HUES6 (cell line): ENCODE data around the gene SLX4IP.

Experiments used
- H3K27ac ChIP-seq: 2 replicates; pipeline ENCODE4 v1.7.0; 2013; ENCODE audit warnings: low read depth, mild to moderate bottlenecking, low read length, inconsistent platforms
- H3K27me3 ChIP-seq: 2 replicates; pipeline ENCODE4 v1.6.1; 2013; ENCODE audit warnings: low read length; ENCODE audit not compliant: control insufficient read depth, insufficient read depth
- H3K36me3 ChIP-seq: 2 replicates; pipeline ENCODE4 v1.6.1; 2013; ENCODE audit warnings: low read length; ENCODE audit not compliant: control insufficient read depth, insufficient read depth
- H3K4me1 ChIP-seq: 2 replicates; pipeline ENCODE4 v1.6.1; 2013; ENCODE audit warnings: low read length; ENCODE audit not compliant: control insufficient read depth, insufficient read depth
- H3K4me3 ChIP-seq: 2 replicates; pipeline ENCODE4 v1.5.1; 2013; ENCODE audit warnings: low read depth, low read length
- H3K9ac ChIP-seq: one replicate; pipeline ENCODE4 v1.6.1; 2013; ENCODE audit warnings: mild to moderate bottlenecking, low read length
- H3K9me3 ChIP-seq: 2 replicates; pipeline ENCODE4 v1.6.1; 2013; ENCODE audit warnings: low read depth, low read length; ENCODE audit not compliant: control insufficient read depth, insufficient read depth

Gene SLX4IP

DNA sequence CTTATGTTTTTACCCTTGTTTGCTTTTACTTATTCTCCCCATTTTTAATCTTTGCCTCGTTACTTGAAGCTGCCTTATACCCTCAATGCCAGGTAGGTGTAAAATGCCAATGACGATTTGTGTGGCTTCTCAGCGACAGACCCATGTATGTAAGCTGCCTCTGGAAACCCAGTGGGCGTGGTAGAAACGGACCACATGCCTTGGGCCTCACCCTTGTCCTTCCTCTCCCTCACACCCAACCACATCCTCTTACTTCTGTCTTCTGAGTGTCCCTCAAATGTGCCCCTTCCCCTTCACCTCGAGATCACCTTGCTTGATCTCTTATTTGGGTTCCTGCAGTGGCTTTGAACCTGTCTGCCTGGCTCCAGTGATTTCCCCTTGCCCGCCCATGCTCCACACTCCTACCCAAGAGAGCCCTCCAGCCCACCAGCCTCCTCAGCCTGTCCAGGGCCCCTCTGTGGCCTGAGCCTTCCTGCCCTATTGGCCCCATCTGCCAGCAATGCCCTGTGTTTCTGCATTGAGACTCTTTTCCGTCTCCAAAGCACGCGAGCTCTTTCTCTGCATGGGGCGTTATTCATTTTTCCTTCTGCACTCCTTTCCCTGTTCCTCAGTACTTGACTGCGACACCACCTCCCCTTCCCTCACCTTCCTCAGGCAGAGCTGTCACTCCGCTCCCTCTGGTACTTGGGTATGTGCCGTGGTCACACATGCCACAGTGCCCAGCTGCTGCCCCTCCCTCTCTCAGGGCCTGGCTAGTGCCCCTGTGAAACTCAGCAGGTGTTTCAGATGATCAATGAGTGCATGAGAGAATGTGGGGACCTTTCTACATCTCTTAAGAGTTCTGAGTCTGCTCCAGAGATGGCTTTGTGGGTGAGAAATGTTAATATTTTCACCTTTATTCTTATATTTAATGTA is 115.4 kb downstream of the SLX4IP start:
- Histone ChIP-seq H3K9me3 (no peaks in the 10 kb centered on the region), H3K27me3 (no peaks in the 10 kb centered on the region), H3K27ac (no peak overlapping the region), H3K9ac (no peak overlapping the region), H3K4me3 (no peak overlapping the region), H3K36me3 (no peaks in the 10 kb centered on the region), H3K4me1 (peaks cover 38% of the 10 kb centered on the region)

DNA sequence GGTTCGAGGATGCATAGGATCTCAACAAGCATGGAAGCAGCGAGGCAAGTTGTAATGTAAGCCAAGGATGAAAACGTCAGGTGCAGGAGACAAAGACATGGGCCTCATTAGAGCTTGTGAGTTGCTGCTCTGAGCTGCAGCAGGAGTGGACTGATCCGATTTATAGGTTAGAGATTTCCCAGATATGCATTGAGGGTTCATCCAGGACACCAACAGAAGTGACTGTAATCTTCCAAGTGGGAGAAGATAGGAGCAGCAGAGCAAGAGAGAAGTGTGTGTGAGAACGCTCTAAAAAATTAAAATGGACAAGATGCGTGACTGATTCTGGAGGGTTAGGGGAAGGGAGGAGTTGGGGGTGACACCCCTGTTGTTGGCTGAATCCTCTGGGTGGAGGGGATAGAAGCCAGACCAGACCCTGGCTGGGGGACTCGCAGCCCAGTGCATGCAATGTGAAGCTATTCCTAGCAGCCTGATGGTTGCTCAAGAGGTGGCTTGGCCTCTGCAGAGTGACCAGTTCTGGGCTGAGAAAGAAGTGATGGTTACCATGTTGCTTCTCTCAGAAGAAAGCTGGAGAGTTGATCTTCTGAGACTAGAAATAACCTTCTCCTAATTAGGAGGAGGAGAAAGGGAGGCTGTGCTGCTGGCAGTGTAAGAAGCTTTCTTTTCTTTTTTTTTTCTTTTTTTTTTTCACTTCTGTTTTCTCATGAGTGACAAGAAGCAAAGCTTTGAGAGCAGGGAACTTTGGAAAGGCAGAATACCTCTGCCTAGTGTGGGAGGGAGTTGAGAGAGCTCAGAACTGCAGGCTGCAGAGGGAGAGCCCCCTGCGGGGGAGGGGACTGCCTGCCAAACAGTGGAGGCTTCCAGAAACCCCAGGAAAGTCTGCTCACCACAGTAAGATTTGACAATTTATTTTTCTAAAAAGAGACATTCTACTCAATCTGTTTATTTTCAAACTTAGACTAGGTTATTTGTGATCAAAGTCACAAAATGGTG is 116.9 kb downstream of the SLX4IP start:
- Histone ChIP-seq H3K9me3 (no peaks in the 10 kb centered on the region), H3K9ac (no peak overlapping the region), H3K36me3 (no peaks in the 10 kb centered on the region), H3K4me1 (peaks cover 44% of the 10 kb centered on the region), H3K27me3 (no peaks in the 10 kb centered on the region), H3K4me3 (no peak overlapping the region), H3K27ac (0 out of 2 replicates have a peak overlapping the region, but pooled peaks have one; percentile 22)

DNA sequence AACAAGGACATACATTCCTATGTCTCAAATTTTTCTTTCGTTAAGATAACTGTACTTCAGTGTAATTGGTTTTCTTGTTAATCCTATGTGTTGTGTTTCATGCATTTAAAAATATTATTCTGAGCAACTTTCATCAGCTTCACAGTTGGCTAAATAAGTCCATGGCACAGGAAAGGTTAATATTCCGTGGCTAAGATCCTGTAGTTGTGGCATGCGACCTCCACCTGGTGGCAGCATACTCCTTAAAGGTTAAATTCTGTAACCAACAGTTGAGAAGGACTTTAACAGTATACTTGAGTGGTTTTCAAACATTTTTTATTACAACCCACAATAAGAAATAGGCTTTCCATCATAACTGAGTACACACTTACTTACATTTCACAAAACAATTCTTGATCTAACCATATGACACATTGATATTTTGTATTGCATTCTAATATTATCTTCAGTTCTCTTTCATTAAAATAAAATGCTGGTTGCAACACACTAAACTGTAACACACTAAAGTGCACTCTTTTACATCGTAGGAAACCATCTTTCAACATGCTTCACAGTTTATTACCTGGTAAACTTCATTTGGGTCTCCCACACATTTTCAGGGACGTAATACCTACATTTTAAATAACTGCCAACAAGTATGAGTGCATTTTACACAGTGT is 118.3 kb downstream of the SLX4IP start:
- peaks cover 57% of the 10 kb centered on the region for H3K4me1 ChIP-seq
- no peak overlapping the region for H3K27ac ChIP-seq
- H3K9me3 ChIP-seq, result no peaks in the 10 kb centered on the region
- H3K27me3 ChIP-seq, result no peaks in the 10 kb centered on the region
- H3K4me3 ChIP-seq, result no peak overlapping the region
- no peaks in the 10 kb centered on the region for H3K36me3 ChIP-seq
- no peak overlapping the region for H3K9ac ChIP-seq

DNA sequence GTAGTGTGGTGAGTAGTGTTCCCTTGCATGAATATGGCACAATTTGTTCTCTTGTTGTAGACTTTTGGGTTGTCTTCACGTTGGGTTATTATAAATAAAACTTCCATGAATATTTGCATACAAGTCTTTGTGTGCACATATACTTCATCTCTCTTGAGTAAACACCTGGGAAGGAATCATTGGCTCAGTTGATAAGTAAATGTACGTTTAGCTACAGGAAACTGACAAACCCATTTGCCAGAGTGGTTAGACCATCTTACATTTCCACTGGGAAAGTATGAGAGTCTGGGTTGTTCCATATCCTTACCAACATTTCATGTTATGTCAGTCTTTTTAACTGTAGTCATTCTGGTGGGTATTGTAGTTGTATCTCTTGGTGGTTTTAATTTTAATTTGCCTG is 119.2 kb downstream of the SLX4IP start:
- Histone ChIP-seq H3K36me3 (no peaks in the 10 kb centered on the region), H3K27me3 (no peaks in the 10 kb centered on the region), H3K4me1 (peaks cover 59% of the 10 kb centered on the region), H3K4me3 (no peak overlapping the region), H3K9me3 (no peaks in the 10 kb centered on the region), H3K9ac (no peak overlapping the region), H3K27ac (no peak overlapping the region)

DNA sequence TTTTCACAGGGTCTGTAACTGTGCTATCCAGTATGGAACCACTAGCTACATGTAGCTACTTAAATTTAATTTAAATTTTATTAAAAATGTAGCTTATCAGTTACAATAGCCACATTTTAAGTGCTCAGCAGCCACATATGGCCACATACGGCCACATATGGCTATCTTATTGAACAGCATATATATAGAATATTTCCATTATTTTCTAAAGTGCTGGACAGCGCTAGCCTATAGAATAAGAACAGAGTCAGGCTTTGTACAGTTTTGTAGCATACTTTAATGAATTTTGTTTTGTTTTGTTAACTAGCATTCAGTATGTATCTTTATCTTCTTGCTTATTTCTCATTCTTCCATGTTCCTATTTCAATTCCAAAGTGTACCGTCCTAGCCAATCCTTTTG is 120.3 kb downstream of the SLX4IP start:
- no peaks in the 10 kb centered on the region for H3K9me3 ChIP-seq
- H3K27ac ChIP-seq, result no peak overlapping the region
- no peak overlapping the region for H3K9ac ChIP-seq
- H3K36me3 ChIP-seq, result no peaks in the 10 kb centered on the region
- H3K4me1 ChIP-seq, result peaks cover 53% of the 10 kb centered on the region
- H3K4me3 ChIP-seq, result no peak overlapping the region
- no peaks in the 10 kb centered on the region for H3K27me3 ChIP-seq

DNA sequence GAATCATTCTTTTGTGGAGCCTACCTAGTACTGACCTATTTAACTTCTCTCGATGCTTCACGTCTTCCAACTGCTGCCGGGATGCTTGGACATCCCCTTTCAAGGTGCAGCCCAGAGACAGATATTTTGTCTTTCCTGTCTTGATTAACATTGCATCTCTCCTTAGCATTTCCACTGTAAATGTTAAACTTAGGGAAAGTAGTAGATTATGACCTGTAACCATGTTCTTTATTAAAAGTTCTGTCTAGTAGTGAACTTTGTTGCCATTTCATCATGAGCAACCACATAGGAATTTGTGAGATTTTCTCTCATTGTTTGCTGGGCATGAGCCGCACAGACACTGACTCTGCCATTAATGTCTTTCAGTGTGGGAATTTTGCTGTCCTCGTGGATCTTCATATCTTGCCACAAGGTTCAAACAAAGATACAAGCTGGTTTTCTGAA is 120.8 kb downstream of the SLX4IP start:
- no peak overlapping the region for H3K9ac ChIP-seq
- H3K9me3 ChIP-seq, result no peaks in the 10 kb centered on the region
- H3K27ac ChIP-seq, result no peak overlapping the region
- H3K4me1 ChIP-seq, result peaks cover 49% of the 10 kb centered on the region
- H3K4me3 ChIP-seq, result no peak overlapping the region
- no peaks in the 10 kb centered on the region for H3K27me3 ChIP-seq
- no peaks in the 10 kb centered on the region for H3K36me3 ChIP-seq

DNA sequence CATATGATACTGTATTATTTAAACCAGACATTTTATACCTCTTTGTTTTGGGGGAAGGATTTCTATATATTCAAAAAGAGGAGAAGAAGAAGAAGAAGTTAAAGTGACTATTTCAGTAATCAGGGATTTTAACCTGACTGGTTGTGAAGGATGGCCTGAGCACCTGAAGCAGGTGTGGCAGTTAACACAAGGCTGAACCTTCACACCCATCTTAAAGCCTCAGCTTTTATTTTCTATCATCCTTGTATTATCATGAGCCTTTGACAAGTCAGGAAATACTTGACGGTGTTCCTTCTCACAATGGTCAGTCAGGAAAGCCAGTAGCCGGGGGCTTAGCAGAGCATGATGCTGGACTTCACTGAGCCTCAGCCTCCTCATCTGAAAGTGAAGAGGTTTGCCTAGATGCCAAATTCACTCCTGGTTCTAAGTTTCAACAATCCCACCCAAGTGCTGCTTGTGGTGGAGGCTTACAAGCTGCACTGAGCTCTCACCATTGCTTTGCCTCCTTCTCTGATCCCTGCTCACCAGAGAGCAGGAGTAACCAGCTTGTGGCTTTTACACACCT is 121.5 kb downstream of the SLX4IP start:
- 0 out of 2 replicates have a peak overlapping the region, but pooled peaks have one; percentile 47 for H3K27ac ChIP-seq
- peaks cover 47% of the 10 kb centered on the region for H3K4me1 ChIP-seq
- H3K27me3 ChIP-seq, result no peaks in the 10 kb centered on the region
- H3K9me3 ChIP-seq, result no peaks in the 10 kb centered on the region
- no peak overlapping the region for H3K9ac ChIP-seq
- no peaks in the 10 kb centered on the region for H3K36me3 ChIP-seq
- H3K4me3 ChIP-seq, result no peak overlapping the region

DNA sequence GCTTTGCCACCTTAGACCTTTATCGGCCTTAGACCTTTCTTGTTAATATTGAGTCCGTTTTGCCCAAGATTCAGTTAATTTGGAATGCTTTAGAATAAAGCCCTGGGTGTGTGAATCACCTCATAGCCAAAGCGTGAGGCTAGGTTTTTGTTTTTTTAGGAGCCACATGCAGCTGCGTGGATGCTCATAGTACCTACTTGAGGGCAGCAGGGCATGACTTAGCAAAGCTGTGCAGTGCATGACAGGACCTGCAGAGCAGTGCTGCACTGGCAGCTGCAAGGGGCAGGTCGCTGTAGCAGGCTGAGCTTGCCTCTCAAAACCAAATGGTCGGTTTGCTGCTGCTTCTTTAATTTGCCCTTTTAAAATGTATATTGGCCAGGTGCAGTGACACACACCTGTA is 122.6 kb downstream of the SLX4IP start:
- H3K4me1 ChIP-seq, result peaks cover 36% of the 10 kb centered on the region
- no peaks in the 10 kb centered on the region for H3K9me3 ChIP-seq
- no peaks in the 10 kb centered on the region for H3K27me3 ChIP-seq
- H3K27ac ChIP-seq, result no peak overlapping the region; the same call in 1 of the 2 replicates
- H3K4me3 ChIP-seq, result no peak overlapping the region
- H3K36me3 ChIP-seq, result no peaks in the 10 kb centered on the region
- no peak overlapping the region for H3K9ac ChIP-seq

DNA sequence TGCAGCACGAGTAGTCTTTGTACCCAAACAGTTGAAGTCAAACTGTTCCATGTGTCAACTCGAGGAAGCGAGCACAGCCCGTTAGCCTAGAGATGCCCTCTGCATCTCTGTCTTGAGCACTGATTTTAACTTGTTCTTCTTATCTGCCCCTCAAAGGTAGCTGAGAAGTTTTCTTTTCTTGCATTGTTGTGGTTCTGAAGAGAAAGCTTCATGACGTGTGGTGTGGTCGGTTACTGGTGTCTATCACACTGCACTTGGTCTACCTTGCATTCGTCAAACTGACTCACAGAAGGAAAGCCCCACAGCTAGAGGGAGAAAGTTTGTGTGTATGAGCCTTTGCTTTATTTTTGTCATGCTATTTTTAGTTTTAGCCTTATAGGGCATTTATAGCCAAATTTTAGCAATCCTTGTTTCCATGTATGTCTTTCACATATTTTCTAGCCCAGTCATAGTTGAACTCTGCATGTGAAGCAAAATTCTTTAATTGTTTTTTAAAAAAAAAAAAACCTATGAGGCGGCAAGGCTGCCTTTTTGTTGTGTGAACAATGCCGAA is 123.6 kb downstream of the SLX4IP start:
- Histone ChIP-seq H3K9me3 (no peaks in the 10 kb centered on the region), H3K4me1 (peaks cover 30% of the 10 kb centered on the region), H3K27ac (no peak overlapping the region; the same call in 1 of the 2 replicates), H3K9ac (no peak overlapping the region), H3K27me3 (no peaks in the 10 kb centered on the region), H3K36me3 (no peaks in the 10 kb centered on the region), H3K4me3 (no peak overlapping the region)

DNA sequence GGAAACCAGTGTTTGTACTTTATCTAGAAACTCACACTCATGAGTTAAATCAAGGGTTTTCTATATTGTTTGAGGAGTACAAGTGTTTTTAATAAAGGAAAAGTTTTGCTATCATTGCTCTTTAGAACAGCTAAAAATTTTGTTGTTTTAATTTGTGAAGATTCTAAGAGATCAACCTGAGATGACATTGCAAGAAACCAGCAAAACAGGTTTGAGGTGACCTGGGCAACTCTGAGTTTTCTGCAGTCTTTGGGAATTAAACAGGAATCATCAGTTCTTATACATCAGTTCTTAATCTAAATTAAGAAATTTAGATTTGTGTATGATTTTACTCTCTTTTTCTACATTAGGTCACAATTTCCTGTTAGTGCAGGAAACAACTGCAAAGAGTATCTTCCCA is 124.2 kb downstream of the SLX4IP start:
- H3K4me1 ChIP-seq, result peaks cover 30% of the 10 kb centered on the region
- no peaks in the 10 kb centered on the region for H3K27me3 ChIP-seq
- no peak overlapping the region for H3K9ac ChIP-seq
- H3K27ac ChIP-seq, result no peak overlapping the region
- H3K9me3 ChIP-seq, result no peaks in the 10 kb centered on the region
- H3K4me3 ChIP-seq, result no peak overlapping the region
- no peaks in the 10 kb centered on the region for H3K36me3 ChIP-seq
